Subcutaneous abdominal adipose tissue (tissue), 5 donors: ENCODE measurements around the gene RARS2.
"Not testable (repeated sequence)": the region's sequence is repeated elsewhere in the genome, so short reads cannot be mapped to it uniquely, and the experiment has no call there.

Experiments used
- H3K27ac ChIP-seq: one replicate; pipeline ENCODE4 v1.7.0; 2013; ENCODE audit warnings: low read depth, mild to moderate bottlenecking, inconsistent platforms, low read length, moderate library complexity
- H3K27me3 ChIP-seq, 5 donors: one replicate each; pipeline ENCODE4 v1.7.0; 2013; ENCODE audit warnings: low read length in 5 of 5, inconsistent platforms in 1 of 5; ENCODE audit not compliant: control insufficient read depth in 5 of 5, insufficient read depth in 4 of 5
- H3K36me3 ChIP-seq, 5 donors: one replicate each; pipeline ENCODE4 v1.7.0; 2013; ENCODE audit warnings: low read length in 5 of 5; ENCODE audit not compliant: control insufficient read depth in 5 of 5, insufficient read depth in 5 of 5
- H3K4me1 ChIP-seq, 5 donors: one replicate each; pipeline ENCODE4 v1.7.0; 2013; ENCODE audit warnings: low read length in 5 of 5, mild to moderate bottlenecking in 3 of 5, moderate library complexity in 1 of 5; ENCODE audit not compliant: control insufficient read depth in 5 of 5, insufficient read depth in 5 of 5
- H3K4me3 ChIP-seq, 5 donors: one replicate each; pipeline ENCODE4 v1.7.0; 2013; ENCODE audit warnings: low read length in 5 of 5, low read depth in 1 of 5
- H3K9ac ChIP-seq, 5 donors: one replicate each; pipeline ENCODE4 v1.7.0; 2013; ENCODE audit warnings: low read length in 5 of 5, mild to moderate bottlenecking in 4 of 5, moderate library complexity in 3 of 5
- H3K9me3 ChIP-seq, 5 donors: one replicate each; pipeline ENCODE4 v1.7.0; 2013; ENCODE audit warnings: low read length in 5 of 5; ENCODE audit not compliant: control insufficient read depth in 5 of 5
- donor health status: healthy.
- donor health status: healthy.
- donor health status: healthy.
- donor health status: healthy.
- donor health status: healthy.

The RARS2 gene

GRCh38 chr6:87518453-87518852 is 71.3 kb downstream of the RARS2 start:
- H3K27me3 ChIP-seq = no peaks in the 10 kb centered on the region
- H3K9me3 ChIP-seq = no peaks in the 10 kb centered on the region
- H3K9ac ChIP-seq = no peak overlapping the region
- H3K4me1 ChIP-seq = no peaks in the 10 kb centered on the region
- H3K4me3 ChIP-seq = no peak overlapping the region
- peaks cover 59 to 66% (median 61%) of the 10 kb centered on the region in 5 donors for H3K36me3 ChIP-seq
- no peak overlapping the region for H3K27ac ChIP-seq

- Histone ChIP-seq H3K4me1 (no peaks in the 10 kb centered on the region), H3K4me3 (no peak overlapping the region), H3K27ac (no peak overlapping the region), H3K9ac (no peak overlapping the region), H3K27me3 (no peaks in the 10 kb centered on the region), H3K36me3 (peaks cover 68 to 82% (median 75%) of the 10 kb centered on the region in 5 donors), H3K9me3 (no peaks in the 10 kb centered on the region)
Observed at GRCh38 chr6:87514831-87515230, 75.0 kb downstream of the RARS2 start.

GRCh38 chr6:87504441-87504840 is 85.3 kb downstream of the RARS2 start:
- H3K4me3 ChIP-seq = no peak overlapping the region
- H3K4me1 ChIP-seq = no peaks in the 10 kb centered on the region
- H3K9ac ChIP-seq = no peak overlapping the region
- H3K27ac ChIP-seq = no peak overlapping the region
- H3K36me3 ChIP-seq = peaks cover 27 to 55% (median 37%) of the 10 kb centered on the region in 5 donors
- no peaks in the 10 kb centered on the region for H3K9me3 ChIP-seq
- no peaks in the 10 kb centered on the region for H3K27me3 ChIP-seq

GRCh38 chr6:87501809-87502572 is 87.8 kb downstream of the RARS2 start:
- Histone ChIP-seq H3K9ac (no peak overlapping the region), H3K27ac (no peak overlapping the region), H3K36me3 (peaks cover 21 to 46% (median 27%) of the 10 kb centered on the region in 5 donors), H3K4me1 (no peaks in the 10 kb centered on the region), H3K9me3 (no peaks in the 10 kb centered on the region), H3K4me3 (no peak overlapping the region), H3K27me3 (no peaks in the 10 kb centered on the region)

- Histone ChIP-seq H3K27ac (no peak overlapping the region), H3K36me3 (peaks cover 11 to 21% (median 17%) of the 10 kb centered on the region in 5 donors)
Observed at GRCh38 chr6:87498048-87498447, 91.7 kb downstream of the RARS2 start.

GRCh38 chr6:87494761-87495422 is 94.9 kb downstream of the RARS2 start:
- Histone ChIP-seq H3K36me3 (peaks cover 0 to 10% (median 3%) of the 10 kb centered on the region in 5 donors), H3K4me3 (no peak overlapping the region), H3K9ac (no peak overlapping the region), H3K4me1 (no peaks in the 10 kb centered on the region), H3K9me3 (no peaks in the 10 kb centered on the region), H3K27me3 (no peaks in the 10 kb centered on the region), H3K27ac (no peak overlapping the region)

More at GRCh38 chr6:87498048-87498447, 91.7 kb downstream of the RARS2 start:
- no peaks in the 10 kb centered on the region for H3K9me3 ChIP-seq
- H3K9ac ChIP-seq = no peak overlapping the region
- no peaks in the 10 kb centered on the region for H3K27me3 ChIP-seq
- H3K4me1 ChIP-seq = no peaks in the 10 kb centered on the region
- no peak overlapping the region for H3K4me3 ChIP-seq

- not testable (repeated sequence) for H3K9ac ChIP-seq, H3K4me1 ChIP-seq, H3K4me3 ChIP-seq, H3K36me3 ChIP-seq, H3K27me3 ChIP-seq, H3K9me3 ChIP-seq, H3K27ac ChIP-seq
Observed at GRCh38 chr6:87489326-87489725, 100.5 kb downstream of the RARS2 start.

- no peaks in the 10 kb centered on the region for H3K4me1 ChIP-seq
- no peak overlapping the region for H3K4me3 ChIP-seq
Observed at GRCh38 chr6:87487555-87487954, 102.2 kb downstream of the RARS2 start.

GRCh38 chr6:87484491-87484890 is 105.3 kb downstream of the RARS2 start:
- H3K9me3 ChIP-seq = no peaks in the 10 kb centered on the region
- H3K9ac ChIP-seq = no peak overlapping the region
- H3K27ac ChIP-seq = no peak overlapping the region
- peaks cover 0 to 7% (median 0%) of the 10 kb centered on the region in 5 donors for H3K36me3 ChIP-seq
- H3K4me3 ChIP-seq = no peak overlapping the region
- no peaks in the 10 kb centered on the region for H3K4me1 ChIP-seq
- H3K27me3 ChIP-seq = no peaks in the 10 kb centered on the region

More at GRCh38 chr6:87487555-87487954, 102.2 kb downstream of the RARS2 start:
- peaks cover 0 to 7% (median 0%) of the 10 kb centered on the region in 5 donors for H3K36me3 ChIP-seq
- no peaks in the 10 kb centered on the region for H3K9me3 ChIP-seq
- H3K27me3 ChIP-seq = no peaks in the 10 kb centered on the region
- no peak overlapping the region for H3K27ac ChIP-seq
- no peak overlapping the region for H3K9ac ChIP-seq

- Histone ChIP-seq H3K36me3 (peaks cover 0 to 7% (median 0%) of the 10 kb centered on the region in 5 donors), H3K9me3 (no peaks in the 10 kb centered on the region), H3K4me1 (no peaks in the 10 kb centered on the region), H3K27me3 (no peaks in the 10 kb centered on the region), H3K9ac (no peak overlapping the region), H3K4me3 (no peak overlapping the region), H3K27ac (no peak overlapping the region)
Observed at GRCh38 chr6:87483929-87484328, 105.9 kb downstream of the RARS2 start.
